H1 (cell line): ENCODE results near the gene ACTN2. TPM values are rescaled to one million over a fixed set of nuclear protein-coding genes. Genes with fewer than 3 reads are reported as not detected.

ENCODE experiments used
- CTCF ChIA-PET: fragments of 300-600 bp; sonication (Branson Sonifier 250); formaldehyde crosslinking; loops from one replicate; lab custom pipeline; 2021; ENCODE audit not compliant: partially characterized antibody; lab: Charles Lee
- POLR2A ChIA-PET: fragments of 300-600 bp; sonication (Branson Sonifier 250); formaldehyde crosslinking; loops from one replicate; lab custom pipeline; 2021; ENCODE audit warnings: inconsistent platforms; ENCODE audit not compliant: partially characterized antibody; lab: Charles Lee
- DNase-seq, 2 experiments: peaks; one replicate each; pipeline versions ENCODE4 v3.0.0 to v3.0.0-alpha.2; 2010 to 2022; ENCODE audit warnings: low spot score in 2 of 2, low read depth in 1 of 2, mixed read lengths in 1 of 2
- FAIRE-seq: peaks from 2 replicates; lab custom pipeline; 2011; peaks lifted over from hg19 to GRCh38; lab: Jason Lieb, UNC
- H2AFZ ChIP-seq: 2 replicates; pipeline ENCODE4 v1.8.1; 2012; ENCODE audit warnings: low read length, inconsistent platforms
- H2AK5ac ChIP-seq: 2 replicates; pipeline ENCODE4 v1.6.1; 2013; ENCODE audit warnings: low read depth, low read length
- H2BK120ac ChIP-seq: replicated peaks from 2 replicates; pipeline ENCODE3; 2013; ENCODE audit warnings: low read depth, low read length, inconsistent platforms
- H2BK12ac ChIP-seq: 2 replicates; pipeline ENCODE4 v1.6.1; 2013; ENCODE audit warnings: low read depth, low read length
- H2BK15ac ChIP-seq: 2 replicates; pipeline ENCODE4 v1.6.1; 2013; ENCODE audit warnings: low read length
- H2BK20ac ChIP-seq: 2 replicates; pipeline ENCODE4 v1.6.1; 2013; ENCODE audit warnings: low read length
- H2BK5ac ChIP-seq: 2 replicates; pipeline ENCODE4 v1.6.1; 2013; ENCODE audit warnings: low read depth, low read length
- H3K14ac ChIP-seq: 2 replicates; pipeline ENCODE4 v1.6.1; 2013; ENCODE audit warnings: inconsistent platforms; ENCODE audit not compliant: insufficient read length
- H3K18ac ChIP-seq: 2 replicates; pipeline ENCODE4 v1.6.1; 2013; ENCODE audit warnings: low read length; ENCODE audit errors: extremely low read depth
- H3K23ac ChIP-seq: 2 replicates; pipeline ENCODE4 v1.6.1; 2013; ENCODE audit warnings: inconsistent platforms; ENCODE audit not compliant: insufficient read length
- H3K23me2 ChIP-seq: 2 replicates; pipeline ENCODE4 v1.6.1; 2013; ENCODE audit warnings: low read depth, low read length
- H3K27ac ChIP-seq: 2 replicates; pipeline ENCODE4 v1.6.1; 2011; ENCODE audit warnings: low read depth, low read length, inconsistent platforms
- H3K27me3 ChIP-seq, 4 experiments: replicated peaks in 1 of 4; 1 replicate in 1 of 4; 2 replicates in 3 of 4; pipeline versions ENCODE4 v1.6.1 to v1.8.1; 2011 to 2013; ENCODE audit warnings: low read length in 3 of 4, mild to moderate bottlenecking in 3 of 4, inconsistent platforms in 2 of 4, mixed read lengths in 2 of 4, moderate library complexity in 1 of 4; ENCODE audit not compliant: control insufficient read depth in 3 of 4, insufficient read depth in 3 of 4; ENCODE audit errors: extremely low read depth in 1 of 4
- H3K36me3 ChIP-seq, 4 experiments: 2 replicates each; pipeline versions ENCODE4 v1.6.1 to v1.8.1; 2011 to 2013; ENCODE audit warnings: mild to moderate bottlenecking in 4 of 4, low read length in 3 of 4, moderate library complexity in 2 of 4, control low read depth in 1 of 4, inconsistent platforms in 1 of 4; ENCODE audit not compliant: insufficient read depth in 4 of 4, control insufficient read depth in 2 of 4
- H3K4ac ChIP-seq: replicated peaks from 2 replicates; pipeline ENCODE3; 2013; ENCODE audit warnings: low read length, low read depth, mixed read lengths, inconsistent platforms; ENCODE audit not compliant: insufficient read length
- H3K4me1 ChIP-seq, 4 experiments: replicated peaks in 1 of 4; 1 replicate in 1 of 4; 2 replicates in 3 of 4; pipeline versions ENCODE4 v1.6.1 to v1.8.1; 2011 to 2013; ENCODE audit warnings: low read length in 3 of 4, inconsistent platforms in 2 of 4, mixed read lengths in 1 of 4; ENCODE audit not compliant: insufficient read depth in 4 of 4, control insufficient read depth in 3 of 4
- H3K4me2 ChIP-seq, 2 experiments: 2 replicates each; pipeline versions ENCODE4 v1.6.1 to v1.8.1; 2011 to 2013; ENCODE audit warnings: low read depth in 2 of 2, low read length in 2 of 2, control low read depth in 1 of 2, inconsistent platforms in 1 of 2, mild to moderate bottlenecking in 1 of 2; ENCODE audit not compliant: insufficient read depth in 1 of 2
- H3K4me3 ChIP-seq, 4 experiments: fragments of 200-600, 300-600 bp in 1 of 4; sonication (generic), shearing (Covaris generic), sonication (Bioruptor Twin) in 1 of 4; 2 replicates each; pipeline versions ENCODE4 v1.5.1 to v1.8.1; 2011 to 2016; ENCODE audit warnings: low read length in 4 of 4, low read depth in 3 of 4, control low read depth in 2 of 4, inconsistent platforms in 2 of 4, mild to moderate bottlenecking in 2 of 4, mixed read lengths in 1 of 4, moderate library complexity in 1 of 4; ENCODE audit not compliant: insufficient read depth in 2 of 4; ENCODE audit errors: extremely low read depth in 1 of 4
- H3K56ac ChIP-seq: replicated peaks from 2 replicates; pipeline ENCODE3; 2013; ENCODE audit warnings: low read depth, mild to moderate bottlenecking, mixed read lengths, low read length, inconsistent platforms; ENCODE audit not compliant: insufficient read length
- H3K79me1 ChIP-seq: 2 replicates; pipeline ENCODE4 v1.6.1; 2013; ENCODE audit warnings: low read depth, low read length, control low read depth
- H3K79me2 ChIP-seq, 2 experiments: 2 replicates each; pipeline versions ENCODE4 v1.6.1 to v1.8.1; 2012 to 2013; ENCODE audit warnings: low read length in 2 of 2, mild to moderate bottlenecking in 2 of 2, inconsistent platforms in 1 of 2; ENCODE audit not compliant: insufficient read depth in 2 of 2, control insufficient read depth in 1 of 2
- H3K9ac ChIP-seq, 4 experiments: replicated peaks in 1 of 4; 1 replicate in 1 of 4; 2 replicates in 3 of 4; pipeline versions ENCODE4 v1.6.1 to v1.8.1; 2011 to 2013; ENCODE audit warnings: low read depth in 3 of 4, low read length in 3 of 4, control low read depth in 2 of 4, mild to moderate bottlenecking in 2 of 4, moderate library complexity in 2 of 4, inconsistent platforms in 1 of 4; ENCODE audit errors: extremely low read depth in 1 of 4
- H3K9me3 ChIP-seq, 2 experiments: 2 replicates each; pipeline versions ENCODE4 v1.6.1 to v1.8.1; 2012 to 2013; ENCODE audit warnings: mild to moderate bottlenecking in 2 of 2, moderate library complexity in 2 of 2, control low read depth in 1 of 2, inconsistent platforms in 1 of 2, low read depth in 1 of 2, low read length in 1 of 2, mixed read lengths in 1 of 2; ENCODE audit not compliant: insufficient read depth in 2 of 2
- H4K20me1 ChIP-seq, 2 experiments: replicated peaks in 1 of 2; 2 replicates each; pipeline versions ENCODE3 to v1.8.1; 2011 to 2013; ENCODE audit warnings: inconsistent platforms in 2 of 2, low read length in 2 of 2, mild to moderate bottlenecking in 1 of 2; ENCODE audit not compliant: insufficient read depth in 2 of 2, control insufficient read depth in 1 of 2
- H4K5ac ChIP-seq: 2 replicates; pipeline ENCODE4 v1.6.1; 2013; ENCODE audit warnings: low read length, low read depth, mixed read lengths, inconsistent platforms; ENCODE audit not compliant: insufficient read length
- H4K8ac ChIP-seq: 2 replicates; pipeline ENCODE4 v1.8.0; 2013; ENCODE audit warnings: mild to moderate bottlenecking, moderate library complexity, low read length, inconsistent platforms; ENCODE audit not compliant: insufficient read depth; ENCODE audit errors: extremely low read depth
- H4K91ac ChIP-seq: replicated peaks from 2 replicates; pipeline ENCODE3; 2013; ENCODE audit warnings: low read length, mixed read lengths, inconsistent platforms; ENCODE audit not compliant: insufficient read length
- CHD1 ChIP-seq: IDR thresholded peaks from 2 replicates; pipeline ENCODE4 v1.6.1; 2012; ENCODE audit warnings: low read depth, low read length, improper control_type of control experiment
- TEAD4 ChIP-seq: IDR thresholded peaks from 2 replicates; pipeline ENCODE4 v1.6.1; 2012; ENCODE audit warnings: low read depth, low read length, inconsistent platforms, mixed read lengths
- WGBS, 2 experiments: shearing (Covaris generic) in 1 of 2; methylation state at CpG; one replicate each; pipeline versions ENCODE4 v1.1.6 to v1.1.7; 2013 to 2015; ENCODE audit warnings: low lambda C conversion rate in 2 of 2, mixed read lengths in 2 of 2, inconsistent platforms in 1 of 2, low coverage in 1 of 2, missing lambda C conversion rate in 1 of 2; ENCODE audit not compliant: insufficient replicate concordance in 2 of 2, insufficient coverage in 1 of 2, insufficient read length in 1 of 2; ENCODE audit errors: extremely low coverage in 1 of 2, missing lambda C conversion rate in 1 of 2; 5-methylcytosine and 5-hydroxymethylcytosine counted together
- polyA plus RNA-seq, 7 experiments: library from polyadenylated mRNA; depleted of rRNA in 3 of 7; stranded (reverse) in 5 of 7; unstranded in 2 of 7; fragments of >200 nt in 5 of 7; fragments of 200-250 nt in 2 of 7; gene quantifications; 1 replicate in 5 of 7; 2 replicates in 1 of 7; 4 replicates in 1 of 7; pipeline versions ENCODE4 v1.2.1 to v1.2.3, GENCODE V29; 2011 to 2013; ENCODE audit warnings: missing spikeins in 2 of 7, mixed read lengths in 2 of 7
- total RNA-seq: library from RNA; stranded (reverse); fragmentation: NEBNext Ultra II Directional; extraction: Animal tissue kit (Norgen Biotek cat#: 25700); gene quantifications from 2 replicates; pipeline ENCODE4 v1.2.1, GENCODE V29; 2021

ACTN2 gene
- total and polyA plus RNA-seq, 2 of the 8 experiments (the other 6 are each of a cell fraction or from before 2014, with no cell fraction given) = 1.9 to 4.1 TPM

DNA sequence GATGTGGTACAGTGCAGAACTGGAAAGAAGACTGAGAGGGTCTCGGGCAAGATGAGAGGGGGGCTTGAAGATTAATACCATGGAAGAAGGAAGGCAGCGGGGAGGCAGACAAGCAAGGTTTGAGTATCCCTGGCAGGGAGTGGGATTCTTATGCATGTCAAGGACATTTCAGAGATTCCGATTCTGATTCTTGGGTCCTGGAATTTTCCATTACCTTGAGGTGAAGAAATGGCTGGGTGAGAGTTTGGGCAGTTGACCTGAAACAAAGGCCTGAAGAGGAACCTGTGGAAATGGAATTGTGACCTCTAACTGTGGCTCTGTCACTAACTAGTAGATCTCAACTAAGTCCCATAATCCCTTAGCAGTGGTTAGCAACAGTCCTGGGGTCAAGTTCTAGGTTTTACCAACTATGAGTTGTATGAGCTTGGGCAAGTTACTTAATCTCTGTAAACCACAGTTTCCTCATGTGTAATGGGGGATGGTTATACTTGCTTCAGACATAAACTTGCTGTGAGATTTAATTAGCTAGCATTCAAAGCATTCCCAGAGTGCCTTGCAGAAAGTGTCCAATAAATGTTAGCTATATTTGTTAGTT is 8.6 kb upstream of the ACTN2 start:
- Histone ChIP-seq H3K27me3 (no peaks in the 10 kb centered on the region), H2BK20ac (no peak overlapping the region), H3K4me1 (peaks cover 0 to 5% (median 1%) of the 10 kb centered on the region in 4 experiments; a peak in 2 of 7 replicates), H2BK15ac (no peak overlapping the region), H4K20me1 (no peaks in the 10 kb centered on the region), H3K4me3 (no peak overlapping the region), H3K9me3 (no peaks in the 10 kb centered on the region), H4K91ac (no peak overlapping the region), H4K8ac (no peak overlapping the region), H3K23ac (no peak overlapping the region), H3K4me2 (no peak overlapping the region), H3K18ac (no peak overlapping the region), H2AK5ac (no peak overlapping the region), H2BK12ac (no peak overlapping the region), H3K9ac (no peak overlapping the region), H3K36me3 (no peaks in the 10 kb centered on the region), H3K23me2 (no peaks in the 10 kb centered on the region), H3K27ac (no peak overlapping the region), H2BK5ac (0 out of 2 replicates have a peak overlapping the region, but pooled peaks have one; percentile 0), H3K14ac (no peak overlapping the region), H3K79me1 (no peaks in the 10 kb centered on the region), H3K79me2 (no peaks in the 10 kb centered on the region), H3K56ac (no peak overlapping the region), H3K4ac (no peak overlapping the region), H2BK120ac (no peak overlapping the region), H2AFZ (peak overlapping the region; percentile 61; the same call in 1 of the 2 replicates), H4K5ac (no peak overlapping the region)
- no peak for FAIRE-seq
- TF ChIP-seq TEAD4 (peak; percentile 41; the same call in 1 of the 2 replicates), CHD1 (no peak)
- DNase-seq = no peak
- 57% methylated on average over 3 of the region's 3 CpGs; no CpG with 5 or more reads in 1 of the 2 experiments for WGBS, 2 experiments
- ChIA-PET CTCF (no interaction called here), POLR2A (interaction anchor here (0.8 kb wide), 1 partner anchor 9 kb away, joined by 3 read pairs; the partner anchor contains the start of gene ACTN2)
